RWPE2 (cell line): ENCODE results near the gene CRISPLD2.
"Not testable (repeated sequence)": the region's sequence is repeated elsewhere in the genome, so short reads cannot be mapped to it uniquely, and the experiment has no call there.

Experiments used
- ATAC-seq: fragments of 200-7000 bp; cut with Tn5 transposase; 3 replicates; pipeline ENCODE4 v1.9.1; 2021; ENCODE audit warnings: low read depth
- DNase-seq: peaks from one replicate; pipeline ENCODE4 v3.0.0-alpha.2; 2020; ENCODE audit warnings: low spot score
- H3K27ac ChIP-seq: fragments of 450-650 bp; 2 replicates; pipeline ENCODE4 v1.5.1; 2017; ENCODE audit warnings: mild to moderate bottlenecking; ENCODE audit not compliant: poor library complexity, severe bottlenecking
- H3K27me3 ChIP-seq: fragments of 250-450 bp; sonication (Bioruptor Pico); 2 replicates; pipeline ENCODE4 v1.5.1; 2021; ENCODE audit warnings: mild to moderate bottlenecking, moderate library complexity; ENCODE audit not compliant: insufficient read depth, poor library complexity, severe bottlenecking
- H3K36me3 ChIP-seq: fragments of 250-450 bp; sonication (Bioruptor Pico); 2 replicates; pipeline ENCODE4 v1.5.1; 2020; ENCODE audit warnings: low read depth, mild to moderate bottlenecking, moderate library complexity
- H3K4me1 ChIP-seq: fragments of 250-450 bp; sonication (Bioruptor Pico); 2 replicates; pipeline ENCODE4 v1.5.1; 2021; ENCODE audit warnings: mild to moderate bottlenecking, moderate library complexity; ENCODE audit not compliant: insufficient read depth, poor library complexity, severe bottlenecking
- H3K4me3 ChIP-seq: fragments of 250-450 bp; sonication (Bioruptor Pico); 2 replicates; pipeline ENCODE4 v1.5.1; 2021; ENCODE audit warnings: mild to moderate bottlenecking, moderate library complexity; ENCODE audit not compliant: severe bottlenecking
- H3K9me3 ChIP-seq: fragments of 250-450 bp; sonication (Bioruptor Pico); 2 replicates; pipeline ENCODE4 v1.5.1; 2021; ENCODE audit warnings: mild to moderate bottlenecking, moderate library complexity; ENCODE audit not compliant: severe bottlenecking
- TF ChIP-seq, protein P1 (sequence below): fragments of 450-650 bp; IDR thresholded peaks from one replicate; pipeline ENCODE4 v1.5.1; 2017; ENCODE audit warnings: mild to moderate bottlenecking, moderate library complexity; ENCODE audit not compliant: poor library complexity, severe bottlenecking

CRISPLD2 gene

DNA sequence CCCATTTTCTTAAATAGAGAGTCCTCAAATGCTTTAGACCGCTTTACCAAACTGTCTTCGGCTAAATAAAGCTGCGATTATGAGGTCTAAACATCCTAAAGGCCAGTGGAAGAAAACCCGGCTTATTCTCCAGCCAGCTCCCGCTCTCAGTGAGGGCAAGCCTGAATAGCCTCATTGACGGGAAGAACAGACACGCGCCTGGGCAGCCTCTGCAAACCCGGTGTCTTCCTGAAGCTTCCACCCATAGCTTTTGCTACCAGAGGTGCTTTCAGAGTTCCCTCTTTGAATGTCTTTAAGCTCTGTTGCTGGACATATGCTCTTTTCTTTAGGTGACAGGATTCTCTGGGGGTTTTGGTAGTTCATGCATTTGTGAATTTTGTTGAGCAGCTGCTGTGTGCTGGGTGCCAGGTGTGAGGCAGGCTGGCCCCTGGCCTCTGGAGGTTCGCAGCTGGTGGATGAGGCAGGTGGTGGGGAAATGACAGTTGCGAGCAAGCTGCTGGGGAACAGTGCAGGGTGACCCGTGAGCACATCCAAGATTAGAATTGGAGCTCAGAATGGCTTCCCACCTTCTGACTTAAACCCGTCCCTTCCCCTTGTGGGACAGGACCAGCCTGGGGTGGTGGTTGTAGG, 44.7 kb downstream of the CRISPLD2 start:
- Histone ChIP-seq H3K4me3 (no peak overlapping the region), H3K36me3 (no peaks in the 10 kb centered on the region), H3K4me1 (no peaks in the 10 kb centered on the region), H3K9me3 (no peaks in the 10 kb centered on the region), H3K27ac (no peak overlapping the region), H3K27me3 (no peaks in the 10 kb centered on the region)
- DNase-seq (no peak), ATAC-seq (no peak)
- TF ChIP-seq, protein P1, sequence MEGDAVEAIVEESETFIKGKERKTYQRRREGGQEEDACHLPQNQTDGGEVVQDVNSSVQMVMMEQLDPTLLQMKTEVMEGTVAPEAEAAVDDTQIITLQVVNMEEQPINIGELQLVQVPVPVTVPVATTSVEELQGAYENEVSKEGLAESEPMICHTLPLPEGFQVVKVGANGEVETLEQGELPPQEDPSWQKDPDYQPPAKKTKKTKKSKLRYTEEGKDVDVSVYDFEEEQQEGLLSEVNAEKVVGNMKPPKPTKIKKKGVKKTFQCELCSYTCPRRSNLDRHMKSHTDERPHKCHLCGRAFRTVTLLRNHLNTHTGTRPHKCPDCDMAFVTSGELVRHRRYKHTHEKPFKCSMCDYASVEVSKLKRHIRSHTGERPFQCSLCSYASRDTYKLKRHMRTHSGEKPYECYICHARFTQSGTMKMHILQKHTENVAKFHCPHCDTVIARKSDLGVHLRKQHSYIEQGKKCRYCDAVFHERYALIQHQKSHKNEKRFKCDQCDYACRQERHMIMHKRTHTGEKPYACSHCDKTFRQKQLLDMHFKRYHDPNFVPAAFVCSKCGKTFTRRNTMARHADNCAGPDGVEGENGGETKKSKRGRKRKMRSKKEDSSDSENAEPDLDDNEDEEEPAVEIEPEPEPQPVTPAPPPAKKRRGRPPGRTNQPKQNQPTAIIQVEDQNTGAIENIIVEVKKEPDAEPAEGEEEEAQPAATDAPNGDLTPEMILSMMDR: no peak

DNA sequence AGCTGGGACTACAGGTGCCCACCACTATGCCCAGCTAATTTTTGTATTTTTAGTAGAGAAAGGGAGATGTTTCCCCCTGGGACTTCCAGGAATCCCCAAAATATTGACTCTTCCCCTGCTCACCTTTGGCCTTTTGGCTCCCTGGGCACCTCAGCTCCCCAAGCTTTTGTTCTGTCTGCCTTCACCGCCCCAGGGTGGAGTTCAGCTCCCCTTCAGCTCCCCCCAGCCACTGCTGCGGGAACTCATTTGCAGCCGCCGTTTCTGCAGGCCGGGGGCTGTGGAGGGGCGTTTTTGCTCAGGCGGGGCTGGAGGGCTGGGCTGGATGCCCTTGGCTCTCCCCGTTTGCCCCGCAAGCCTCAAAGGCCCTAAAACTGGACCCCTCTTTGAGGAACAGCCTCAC, 47.9 kb downstream of the CRISPLD2 start:
- H3K4me3 ChIP-seq: no peak overlapping the region
- no peak overlapping the region for H3K27ac ChIP-seq
- DNase-seq (no peak), ATAC-seq (no peak)
- no peaks in the 10 kb centered on the region for H3K4me1 ChIP-seq
- H3K9me3 ChIP-seq: no peaks in the 10 kb centered on the region
- H3K36me3 ChIP-seq: no peaks in the 10 kb centered on the region
- TF ChIP-seq, protein P1: no peak
- H3K27me3 ChIP-seq: no peaks in the 10 kb centered on the region

DNA sequence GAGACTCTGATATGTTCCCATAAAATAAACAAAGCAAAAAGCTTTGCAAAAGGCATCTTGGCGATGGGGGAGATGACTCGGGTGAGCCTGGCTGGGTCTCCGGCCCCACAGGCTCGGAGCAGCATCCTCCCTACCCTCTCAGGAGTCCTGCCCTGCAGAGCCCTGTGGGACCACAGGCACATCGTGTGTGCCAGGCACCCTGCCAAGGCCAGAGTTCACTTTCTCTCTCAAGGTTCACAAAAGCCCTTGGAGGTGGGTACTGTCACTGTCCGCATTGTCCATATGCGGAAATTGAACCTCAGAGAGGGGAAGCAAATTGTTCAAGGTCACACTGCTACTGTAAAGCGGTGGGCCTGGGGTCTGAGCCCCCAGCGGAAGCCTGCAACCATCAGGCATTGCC, 48.5 kb downstream of the CRISPLD2 start:
- Histone ChIP-seq H3K4me1 (no peaks in the 10 kb centered on the region), H3K36me3 (no peaks in the 10 kb centered on the region), H3K9me3 (no peaks in the 10 kb centered on the region), H3K27ac (no peak overlapping the region), H3K27me3 (no peaks in the 10 kb centered on the region), H3K4me3 (no peak overlapping the region)
- DNase-seq (no peak), ATAC-seq (no peak)
- TF ChIP-seq, protein P1: no peak

DNA sequence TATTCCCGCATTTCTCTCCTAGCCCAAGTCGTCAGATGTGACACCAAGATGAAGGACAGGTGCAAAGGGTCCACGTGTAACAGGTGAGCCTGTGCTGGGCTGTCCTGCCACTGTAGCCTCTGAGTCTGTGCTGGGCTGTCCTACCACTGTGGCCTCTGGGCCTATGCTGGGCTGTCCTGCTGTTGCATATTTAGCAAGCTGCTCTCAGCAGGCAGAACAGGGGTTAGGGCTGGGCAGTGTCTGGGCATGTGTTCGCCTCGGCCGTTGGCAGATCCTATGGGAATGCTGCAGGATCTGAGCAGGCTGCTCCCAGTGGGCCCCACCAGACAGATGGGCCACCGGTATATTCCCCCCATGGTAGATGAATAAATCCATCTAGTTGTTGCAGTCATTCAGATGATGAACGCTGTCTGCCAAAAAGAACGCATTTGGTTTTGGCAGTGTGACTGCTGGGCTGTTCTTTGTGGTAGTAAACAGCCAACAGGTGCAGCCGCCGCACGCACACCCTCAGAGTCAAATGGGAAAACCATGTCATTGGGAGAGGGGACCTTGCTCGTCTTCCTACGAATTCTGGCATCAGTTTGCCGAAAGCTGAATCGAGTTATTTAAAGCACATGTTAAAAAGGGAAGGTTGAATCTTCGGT, 49.2 kb downstream of the CRISPLD2 start:
- no peak overlapping the region for H3K27ac ChIP-seq
- no peak for DNase-seq
- no peaks in the 10 kb centered on the region for H3K36me3 ChIP-seq
- H3K9me3 ChIP-seq: no peaks in the 10 kb centered on the region
- H3K27me3 ChIP-seq: no peaks in the 10 kb centered on the region
- ATAC-seq: no peak
- TF ChIP-seq, protein P1: no peak
- H3K4me1 ChIP-seq: no peaks in the 10 kb centered on the region
- no peak overlapping the region for H3K4me3 ChIP-seq

DNA sequence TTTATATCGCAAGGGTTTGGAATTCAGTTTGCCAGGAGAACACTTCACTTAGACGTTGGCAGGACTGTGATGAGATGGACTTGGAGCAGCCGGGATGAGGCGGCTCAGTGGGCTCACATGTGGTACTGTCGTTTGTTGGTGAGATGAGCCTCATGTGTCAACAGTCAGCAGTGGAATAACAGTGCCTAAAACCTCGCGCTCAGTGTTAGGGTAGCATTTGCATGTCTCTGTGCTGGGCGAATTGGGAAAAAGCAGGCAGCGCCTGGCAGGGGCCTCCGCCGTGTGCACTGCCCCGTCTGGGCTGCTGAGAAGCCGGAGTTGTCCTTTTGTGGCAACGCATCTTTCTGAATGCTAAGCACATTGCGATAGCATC, 49.7 kb downstream of the CRISPLD2 start:
- no peak for ATAC-seq
- TF ChIP-seq, protein P1: no peak

DNA sequence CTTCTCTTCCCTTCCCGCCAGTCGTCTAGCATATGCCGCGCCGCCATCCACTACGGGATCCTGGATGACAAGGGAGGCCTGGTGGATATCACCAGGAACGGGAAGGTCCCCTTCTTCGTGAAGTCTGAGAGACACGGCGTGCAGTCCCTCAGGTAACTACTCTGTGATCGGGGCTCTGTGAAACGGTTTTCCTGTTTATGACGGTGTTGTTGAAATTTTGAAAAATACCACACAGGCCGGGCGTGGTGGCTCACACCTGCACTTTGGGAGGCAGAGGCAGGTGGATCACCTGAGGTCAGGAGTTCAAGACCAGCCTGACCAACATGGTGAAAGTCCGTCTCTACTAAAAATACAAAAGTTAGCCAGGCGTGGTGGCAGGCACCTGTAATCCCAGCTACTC, 53.2 kb downstream of the CRISPLD2 start:
- H3K4me3 ChIP-seq, ATAC-seq, H3K36me3 ChIP-seq, H3K27ac ChIP-seq, H3K27me3 ChIP-seq, H3K9me3 ChIP-seq, H3K4me1 ChIP-seq, DNase-seq: not testable (repeated sequence)

More for the DNA sequence above, 49.7 kb downstream of the CRISPLD2 start:
- DNase-seq: no peak
- Histone ChIP-seq H3K27ac (no peak overlapping the region), H3K4me3 (no peak overlapping the region), H3K36me3 (no peaks in the 10 kb centered on the region), H3K9me3 (no peaks in the 10 kb centered on the region), H3K27me3 (no peaks in the 10 kb centered on the region), H3K4me1 (no peaks in the 10 kb centered on the region)
